Lower lobe of right lung (tissue), 2 donors: ENCODE results near the gene CORO2B. TPM values are rescaled to one million over a fixed set of nuclear protein-coding genes. Genes with fewer than 3 reads are reported as not detected.
A peak's percentile ranks its signal among the peaks of the same experiment; 100 is the strongest.

Source experiments
- ATAC-seq, 2 donors: fragments of 200-7000 bp; cut with Tn5 transposase; one replicate each; pipeline ENCODE4 v1.9.1; 2020 to 2022; ENCODE audit warnings: mild to moderate bottlenecking in 2 of 2, moderate library complexity in 2 of 2
- DNase-seq: peaks from one replicate; pipeline ENCODE4 v3.0.0-alpha.2; 2020
- H3K27ac ChIP-seq: fragments of 200-600 bp; one replicate; pipeline ENCODE4 v1.8.0; 2022
- H3K27me3 ChIP-seq: fragments of 200-600 bp; one replicate; pipeline ENCODE4 v1.8.0; 2022; ENCODE audit warnings: low read depth
- H3K36me3 ChIP-seq: fragments of 200-600 bp; one replicate; pipeline ENCODE4 v1.8.0; 2022; ENCODE audit warnings: mild to moderate bottlenecking
- H3K4me1 ChIP-seq: fragments of 200-600 bp; one replicate; pipeline ENCODE4 v1.8.0; 2022
- H3K4me3 ChIP-seq: fragments of 200-600 bp; one replicate; pipeline ENCODE4 v1.8.0; 2022; ENCODE audit warnings: mild to moderate bottlenecking
- H3K9me3 ChIP-seq: fragments of 200-600 bp; one replicate; pipeline ENCODE4 v1.8.0; 2022
- CTCF ChIP-seq: fragments of 200-600 bp; IDR thresholded peaks from one replicate; pipeline ENCODE4 v1.8.0; 2022; ENCODE audit warnings: antibody characterized with exemption, mild to moderate bottlenecking
- intact Hi-C: fragments of 100-400 bp; cut with DNase I; formaldehyde crosslinking; loops from one replicate; pipeline ENCODE4 v1.11.0; 2022
- total RNA-seq: library from RNA; stranded (reverse); fragmentation: NEBNext Ultra II Directional; extraction: Animal tissue kit (Norgen Biotek cat#: 25700); gene quantifications from one replicate; pipeline ENCODE4 v1.2.1, GENCODE V29; 2021
- donor health status: DM: no; HTN: yes; CAD: no; lungs with severe emphysema.

Gene CORO2B
- total RNA-seq, 1 donor from 2014 or later: 6.8 TPM

GRCh38 chr15:68584756-68585573 lies 6.2 kb downstream of the CORO2B start:
- no peak for DNase-seq
- no peak for ATAC-seq
- Histone ChIP-seq H3K9me3 (no peaks in the 10 kb centered on the region), H3K27ac (no peak overlapping the region), H3K27me3 (no peaks in the 10 kb centered on the region), H3K36me3 (no peaks in the 10 kb centered on the region), H3K4me3 (no peak overlapping the region), H3K4me1 (peaks cover 17% of the 10 kb centered on the region)
- intact Hi-C loops: no loop called here
- TF ChIP-seq CTCF: no peak

DNA sequence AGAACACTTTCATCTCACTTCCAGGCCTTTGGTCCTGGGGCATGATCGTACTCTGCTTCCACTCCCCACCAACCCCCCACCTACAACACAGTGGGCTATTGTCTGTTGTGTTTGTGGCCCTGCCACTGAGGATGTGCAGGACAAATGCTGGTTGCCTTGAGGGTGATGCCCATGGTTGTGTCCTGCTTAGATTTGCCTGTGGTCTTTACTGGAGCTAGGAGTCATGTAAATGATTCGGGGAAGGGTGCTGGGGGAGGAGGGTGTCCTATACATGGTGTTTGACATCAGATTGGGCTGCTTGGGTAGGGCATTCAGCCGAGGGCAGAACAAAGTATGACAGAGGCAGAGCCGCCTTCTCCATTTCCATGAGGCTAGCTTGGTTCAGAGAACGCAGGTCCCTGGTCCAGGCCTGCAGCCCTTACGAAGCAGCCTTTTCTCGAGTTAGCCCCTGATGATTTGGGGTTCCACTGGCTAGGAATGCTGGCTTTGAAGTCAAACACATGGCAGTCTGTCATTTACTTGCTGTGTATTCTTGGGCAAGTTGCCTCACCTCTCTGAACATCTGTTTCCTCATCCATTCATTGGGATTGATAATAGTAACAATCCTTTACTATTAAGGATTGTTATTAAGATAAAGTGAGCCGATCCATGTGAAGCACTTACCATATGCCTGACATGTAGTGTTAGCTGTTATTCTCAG lies 6.9 kb downstream of the CORO2B start:
- no peak overlapping the region for H3K4me3 ChIP-seq
- H3K4me1 ChIP-seq: peaks cover 16% of the 10 kb centered on the region
- no peak for ATAC-seq
- no peak overlapping the region for H3K27ac ChIP-seq
- TF ChIP-seq CTCF: no peak
- H3K9me3 ChIP-seq: no peaks in the 10 kb centered on the region
- DNase-seq: no peak
- intact Hi-C loops: no loop called here
- H3K27me3 ChIP-seq: no peaks in the 10 kb centered on the region
- H3K36me3 ChIP-seq: no peaks in the 10 kb centered on the region

DNA sequence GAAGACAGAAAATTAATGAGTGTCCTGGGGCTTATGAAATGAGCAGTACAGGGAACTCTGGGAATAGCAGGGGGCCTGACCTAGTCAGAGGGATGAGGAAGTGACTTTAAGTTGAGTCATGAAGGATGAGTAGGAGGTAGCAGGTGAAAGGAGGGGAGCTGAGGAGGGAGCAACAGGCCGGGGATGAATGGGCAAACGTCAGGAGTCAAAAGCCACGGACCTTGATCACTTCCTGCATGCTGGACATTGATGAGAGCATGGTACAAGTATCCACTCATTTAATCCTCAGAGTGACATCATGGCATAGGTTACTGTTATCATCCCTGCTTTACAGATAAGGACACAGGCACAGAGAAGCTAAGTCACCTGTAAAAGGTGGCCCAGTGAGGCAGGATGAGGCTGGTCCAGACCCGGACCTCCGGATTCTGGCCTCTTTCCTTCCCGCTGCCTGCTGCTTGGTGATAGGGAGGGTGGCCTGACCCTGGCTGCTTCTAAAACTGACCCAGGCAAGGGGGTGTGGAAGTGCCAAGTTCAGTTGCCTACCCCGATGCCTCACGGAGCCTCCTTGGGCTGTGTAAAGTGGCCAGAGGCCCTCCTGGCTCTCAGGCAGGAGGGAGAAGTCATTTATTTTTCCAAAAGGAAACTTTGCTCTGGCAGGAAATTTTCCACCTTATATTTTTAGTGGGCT lies 7.6 kb downstream of the CORO2B start:
- peak in 1 of 2 donors; percentile 25 for ATAC-seq
- no peak for TF ChIP-seq CTCF

GRCh38 chr15:68587769-68588385 lies 9.1 kb downstream of the CORO2B start:
- H3K27ac ChIP-seq: no peak overlapping the region
- no peak for TF ChIP-seq CTCF
- ATAC-seq (no peak), DNase-seq (no peak)
- H3K9me3 ChIP-seq: no peaks in the 10 kb centered on the region
- intact Hi-C loops: no loop called here
- H3K36me3 ChIP-seq: no peaks in the 10 kb centered on the region
- no peak overlapping the region for H3K4me3 ChIP-seq
- H3K4me1 ChIP-seq: peaks cover 16% of the 10 kb centered on the region
- H3K27me3 ChIP-seq: no peaks in the 10 kb centered on the region

More for the DNA sequence above, 7.6 kb downstream of the CORO2B start:
- intact Hi-C loops: no loop called here
- no peaks in the 10 kb centered on the region for H3K36me3 ChIP-seq
- H3K9me3 ChIP-seq: no peaks in the 10 kb centered on the region
- peaks cover 16% of the 10 kb centered on the region for H3K4me1 ChIP-seq
- H3K27me3 ChIP-seq: no peaks in the 10 kb centered on the region
- no peak overlapping the region for H3K27ac ChIP-seq
- no peak overlapping the region for H3K4me3 ChIP-seq
- no peak for DNase-seq

DNA sequence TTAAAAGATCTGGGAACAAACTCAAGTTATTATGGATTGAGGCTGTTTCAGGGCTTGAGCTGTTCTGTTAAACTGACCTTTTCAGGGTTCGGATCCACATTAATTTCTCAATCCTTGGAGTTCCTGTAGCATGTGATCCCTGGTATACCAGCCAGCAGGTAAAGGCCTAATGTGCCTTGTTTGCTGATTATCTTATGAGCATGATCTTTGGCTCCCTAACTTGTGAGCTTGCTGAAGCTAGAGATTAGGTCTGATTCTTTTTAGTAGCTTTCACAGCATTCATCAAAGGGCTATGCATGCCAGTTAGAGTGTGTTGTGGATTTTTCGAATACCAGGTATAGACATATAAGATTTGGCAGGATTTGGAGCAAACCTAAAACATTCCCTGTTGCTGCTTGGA lies 10.3 kb downstream of the CORO2B start:
- DNase-seq (no peak), ATAC-seq (no peak)
- Histone ChIP-seq H3K27me3 (no peaks in the 10 kb centered on the region), H3K9me3 (no peaks in the 10 kb centered on the region), H3K27ac (no peak overlapping the region), H3K4me3 (no peak overlapping the region), H3K4me1 (peaks cover 19% of the 10 kb centered on the region), H3K36me3 (no peaks in the 10 kb centered on the region)
- no peak for TF ChIP-seq CTCF
- intact Hi-C loops: no loop called here
